Prostate gland (tissue), 2 donors: ENCODE measurements around the gene TIMM10B.

ENCODE experiments used
- POLR2A ChIP-seq: fragments of 450-650 bp; IDR thresholded peaks from one replicate; pipeline ENCODE4 v1.6.1; 2016; ENCODE audit warnings: antibody characterized with exemption, mild to moderate bottlenecking
- TF ChIP-seq, protein P1 (sequence below), 4 experiments: fragments of 200-600 bp in 2 of 4; fragments of 450-650 bp in 2 of 4; sonication (generic) in 2 of 4; IDR thresholded peaks; 1 replicate in 3 of 4; 2 replicates in 1 of 4; pipeline ENCODE4 v1.5.1; 2016 to 2019; ENCODE audit warnings: antibody characterized with exemption in 4 of 4, mild to moderate bottlenecking in 2 of 4, moderate library complexity in 2 of 4

DNA sequence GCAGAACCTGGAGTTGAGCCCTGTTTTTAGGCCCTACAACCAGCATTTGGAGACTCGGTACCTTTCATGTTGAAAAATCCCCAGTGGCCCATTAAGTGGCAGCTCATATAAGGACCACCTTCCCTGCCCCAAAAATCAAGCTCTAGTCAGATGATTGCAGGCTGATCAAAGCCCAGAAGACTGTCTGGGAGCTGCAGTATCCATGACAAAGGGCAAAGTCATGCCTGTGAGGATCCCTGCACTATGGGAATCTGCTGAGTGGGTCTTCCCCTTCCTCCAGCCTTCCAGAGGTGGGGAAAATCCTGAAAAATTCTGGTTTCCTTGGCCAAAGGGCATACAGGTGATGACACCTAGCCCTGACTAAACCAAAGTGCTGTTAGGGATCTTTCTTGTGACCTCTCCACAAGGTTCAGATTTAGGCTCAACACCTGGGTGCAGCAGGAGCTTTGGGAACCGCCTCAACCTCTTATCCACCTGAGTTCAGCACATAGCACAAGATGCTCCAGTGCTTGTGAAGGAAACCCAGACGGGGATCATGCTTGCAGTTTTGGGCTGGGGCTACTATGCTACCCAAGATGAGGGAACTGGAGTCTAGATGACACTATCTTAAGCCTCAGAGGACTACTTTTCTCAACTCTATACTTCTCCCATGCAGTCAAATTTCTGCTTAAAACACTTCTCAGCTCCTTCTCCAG is 6.3 kb upstream of the TIMM10B start:
- TF ChIP-seq, protein P1, sequence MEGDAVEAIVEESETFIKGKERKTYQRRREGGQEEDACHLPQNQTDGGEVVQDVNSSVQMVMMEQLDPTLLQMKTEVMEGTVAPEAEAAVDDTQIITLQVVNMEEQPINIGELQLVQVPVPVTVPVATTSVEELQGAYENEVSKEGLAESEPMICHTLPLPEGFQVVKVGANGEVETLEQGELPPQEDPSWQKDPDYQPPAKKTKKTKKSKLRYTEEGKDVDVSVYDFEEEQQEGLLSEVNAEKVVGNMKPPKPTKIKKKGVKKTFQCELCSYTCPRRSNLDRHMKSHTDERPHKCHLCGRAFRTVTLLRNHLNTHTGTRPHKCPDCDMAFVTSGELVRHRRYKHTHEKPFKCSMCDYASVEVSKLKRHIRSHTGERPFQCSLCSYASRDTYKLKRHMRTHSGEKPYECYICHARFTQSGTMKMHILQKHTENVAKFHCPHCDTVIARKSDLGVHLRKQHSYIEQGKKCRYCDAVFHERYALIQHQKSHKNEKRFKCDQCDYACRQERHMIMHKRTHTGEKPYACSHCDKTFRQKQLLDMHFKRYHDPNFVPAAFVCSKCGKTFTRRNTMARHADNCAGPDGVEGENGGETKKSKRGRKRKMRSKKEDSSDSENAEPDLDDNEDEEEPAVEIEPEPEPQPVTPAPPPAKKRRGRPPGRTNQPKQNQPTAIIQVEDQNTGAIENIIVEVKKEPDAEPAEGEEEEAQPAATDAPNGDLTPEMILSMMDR (IDR thresholded peaks at IDR 0.05): no peak
- TF ChIP-seq POLR2A: no peak
